Loucy (cell line): ENCODE results near the gene GNPAT.
A peak's percentile ranks its signal among the peaks of the same experiment; 100 is the strongest.

Experiments
- H2AFZ ChIP-seq: fragments of 200-600 bp; sonication (generic); 2 replicates; pipeline ENCODE4 v1.6.0; 2016; ENCODE audit warnings: antibody characterized with exemption, mild to moderate bottlenecking, low read length, moderate library complexity
- H3F3A ChIP-seq: fragments of 200-600 bp; 2 replicates; pipeline ENCODE4 v1.6.0; 2016; ENCODE audit warnings: antibody characterized with exemption, low read depth, mild to moderate bottlenecking
- H3K27me3 ChIP-seq: fragments of 200-600 bp; sonication (generic); 2 replicates; pipeline ENCODE4 v1.6.1; 2014; ENCODE audit warnings: low read length, mild to moderate bottlenecking; ENCODE audit not compliant: insufficient read depth, poor library complexity, severe bottlenecking
- H3K36me3 ChIP-seq: fragments of 200-600 bp; sonication (generic); 2 replicates; pipeline ENCODE4 v1.6.1; 2016; ENCODE audit warnings: low read length; ENCODE audit not compliant: insufficient read depth
- H3K4me1 ChIP-seq: fragments of 200-600 bp; sonication (generic); 2 replicates; pipeline ENCODE4 v1.5.1; 2014; ENCODE audit warnings: low read length, mild to moderate bottlenecking; ENCODE audit not compliant: insufficient read depth, poor library complexity, severe bottlenecking
- H3K4me2 ChIP-seq: fragments of 200-600 bp; sonication (generic); 2 replicates; pipeline ENCODE4 v1.6.0; 2014; ENCODE audit warnings: antibody characterized with exemption, low read length, low read depth, mild to moderate bottlenecking; ENCODE audit not compliant: poor library complexity, severe bottlenecking
- H3K4me3 ChIP-seq: fragments of 200-600 bp; sonication (generic); 2 replicates; pipeline ENCODE4 v1.5.1; 2014; ENCODE audit warnings: low read length, mild to moderate bottlenecking, mixed read lengths; ENCODE audit not compliant: poor library complexity, severe bottlenecking
- H3K79me2 ChIP-seq: fragments of 200-600 bp; sonication (generic); 2 replicates; pipeline ENCODE4 v1.6.1; 2014; ENCODE audit warnings: low read length; ENCODE audit not compliant: insufficient read depth
- H3K9ac ChIP-seq: fragments of 200-600 bp; sonication (generic); 2 replicates; pipeline ENCODE4 v1.6.0; 2014; ENCODE audit warnings: mild to moderate bottlenecking, low read depth, low read length, moderate library complexity; ENCODE audit not compliant: poor library complexity, severe bottlenecking
- H3K9me2 ChIP-seq: fragments of 200-600 bp; sonication (generic); replicated peaks from 2 replicates; pipeline ENCODE4 v1.6.1; 2016; ENCODE audit warnings: low read depth, low read length, mixed read lengths
- H3K9me3 ChIP-seq: fragments of 200-600 bp; sonication (generic); 2 replicates; pipeline ENCODE4 v1.6.1; 2014; ENCODE audit warnings: mild to moderate bottlenecking, antibody characterized with exemption, low read length, low read depth; ENCODE audit not compliant: insufficient read depth
- H4K20me1 ChIP-seq: fragments of 200-600 bp; sonication (generic); 2 replicates; pipeline ENCODE4 v1.6.0; 2014; ENCODE audit warnings: antibody characterized with exemption, low read length, mild to moderate bottlenecking; ENCODE audit not compliant: insufficient read depth, poor library complexity, severe bottlenecking
- CTCF ChIP-seq: fragments of 200-600 bp; sonication (generic); conservative IDR thresholded peaks from 2 replicates; pipeline ENCODE4 v1.5.1; 2014; ENCODE audit warnings: mild to moderate bottlenecking, antibody characterized with exemption, low read length
- EZH2phosphoT487 ChIP-seq: fragments of 200-600 bp; IDR thresholded peaks from 2 replicates; pipeline ENCODE4 v1.6.1; 2018; ENCODE audit warnings: antibody characterized with exemption, mild to moderate bottlenecking, moderate library complexity, borderline replicate concordance

GNPAT gene

GRCh38 chr1:231236938-231237337 is 4.1 kb upstream of the GNPAT start:
- peaks cover 38% of the 10 kb centered on the region for H3K4me1 ChIP-seq
- H3K9me3 ChIP-seq: no peaks in the 10 kb centered on the region
- H4K20me1 ChIP-seq: peaks cover under 1% of the 10 kb centered on the region
- H3K4me2 ChIP-seq: peak overlapping the region; percentile 17
- H3F3A ChIP-seq: no peaks in the 10 kb centered on the region
- H3K27me3 ChIP-seq: no peaks in the 10 kb centered on the region
- no peak overlapping the region for H3K4me3 ChIP-seq
- peaks cover 27% of the 10 kb centered on the region for H3K79me2 ChIP-seq
- no peak overlapping the region for H2AFZ ChIP-seq
- TF ChIP-seq EZH2phosphoT487 (no peak), CTCF (no peak)
- H3K9ac ChIP-seq: no peak overlapping the region
- H3K9me2 ChIP-seq: no peaks in the 10 kb centered on the region
- no peaks in the 10 kb centered on the region for H3K36me3 ChIP-seq

DNA sequence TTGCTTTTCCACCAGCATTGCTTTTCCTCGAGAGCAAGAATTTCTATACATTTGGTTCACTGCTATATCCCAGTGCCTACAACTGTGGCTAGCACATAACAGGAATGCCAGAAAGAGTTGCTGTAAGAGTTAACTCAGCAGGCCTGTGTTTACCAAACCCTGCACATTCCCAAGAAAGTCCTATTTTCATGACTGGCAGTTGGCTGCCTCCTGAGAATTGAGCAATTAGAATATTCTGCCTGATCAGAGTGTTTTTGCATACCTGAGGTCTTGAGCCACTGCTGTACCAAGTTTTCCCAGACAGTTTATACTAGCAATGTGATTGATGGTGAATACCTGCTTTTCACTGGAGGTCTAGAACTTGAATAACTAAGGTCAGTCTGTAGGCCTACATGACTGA is 2.7 kb upstream of the GNPAT start:
- Histone ChIP-seq H3K4me3 (no peak overlapping the region), H3K9me3 (no peaks in the 10 kb centered on the region), H3F3A (no peaks in the 10 kb centered on the region), H3K36me3 (no peaks in the 10 kb centered on the region), H3K4me1 (peaks cover 39% of the 10 kb centered on the region), H3K9me2 (no peaks in the 10 kb centered on the region), H3K4me2 (no peak overlapping the region), H2AFZ (no peak overlapping the region), H4K20me1 (peaks cover 14% of the 10 kb centered on the region), H3K27me3 (no peaks in the 10 kb centered on the region), H3K9ac (no peak overlapping the region), H3K79me2 (peaks cover 41% of the 10 kb centered on the region)
- TF ChIP-seq CTCF (no peak), EZH2phosphoT487 (no peak)

DNA sequence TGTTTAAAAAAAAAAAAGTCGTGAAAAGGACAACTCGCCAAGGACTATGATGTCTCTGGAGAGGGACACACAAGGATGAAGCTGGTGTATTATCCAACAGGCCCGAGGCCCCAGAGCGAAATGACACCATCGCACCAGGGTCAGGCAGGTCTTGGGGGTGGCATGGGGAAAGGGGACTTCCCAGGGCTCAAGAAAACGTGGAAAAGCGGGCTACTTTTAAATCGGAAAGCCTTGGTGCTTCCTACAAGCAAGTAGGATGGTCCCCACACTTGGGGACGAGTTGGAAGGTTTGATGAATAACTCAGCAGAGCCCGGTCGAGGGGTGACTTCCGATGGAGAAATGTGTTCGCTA is 505 bp upstream of the GNPAT start:
- no peaks in the 10 kb centered on the region for H3K9me3 ChIP-seq
- H3K27me3 ChIP-seq: no peaks in the 10 kb centered on the region
- peak overlapping the region; percentile 96 for H3K4me2 ChIP-seq
- peak overlapping the region; percentile 92 for H3K9ac ChIP-seq
- H3K4me1 ChIP-seq: peaks cover 57% of the 10 kb centered on the region
- H3K4me3 ChIP-seq: peak overlapping the region; percentile 93
- peaks cover 17% of the 10 kb centered on the region for H4K20me1 ChIP-seq
- H3K36me3 ChIP-seq: no peaks in the 10 kb centered on the region
- H3K9me2 ChIP-seq: no peaks in the 10 kb centered on the region
- peak overlapping the region; percentile 64 for H2AFZ ChIP-seq
- H3F3A ChIP-seq: no peaks in the 10 kb centered on the region
- H3K79me2 ChIP-seq: peaks cover 62% of the 10 kb centered on the region
- TF ChIP-seq EZH2phosphoT487 (no peak), CTCF (no peak)
